ENCODE data around the gene KIF27.
"Not testable (repeated sequence)": the region's sequence is repeated elsewhere in the genome, so short reads cannot be mapped to it uniquely, and the experiment has no call there.

DNA sequence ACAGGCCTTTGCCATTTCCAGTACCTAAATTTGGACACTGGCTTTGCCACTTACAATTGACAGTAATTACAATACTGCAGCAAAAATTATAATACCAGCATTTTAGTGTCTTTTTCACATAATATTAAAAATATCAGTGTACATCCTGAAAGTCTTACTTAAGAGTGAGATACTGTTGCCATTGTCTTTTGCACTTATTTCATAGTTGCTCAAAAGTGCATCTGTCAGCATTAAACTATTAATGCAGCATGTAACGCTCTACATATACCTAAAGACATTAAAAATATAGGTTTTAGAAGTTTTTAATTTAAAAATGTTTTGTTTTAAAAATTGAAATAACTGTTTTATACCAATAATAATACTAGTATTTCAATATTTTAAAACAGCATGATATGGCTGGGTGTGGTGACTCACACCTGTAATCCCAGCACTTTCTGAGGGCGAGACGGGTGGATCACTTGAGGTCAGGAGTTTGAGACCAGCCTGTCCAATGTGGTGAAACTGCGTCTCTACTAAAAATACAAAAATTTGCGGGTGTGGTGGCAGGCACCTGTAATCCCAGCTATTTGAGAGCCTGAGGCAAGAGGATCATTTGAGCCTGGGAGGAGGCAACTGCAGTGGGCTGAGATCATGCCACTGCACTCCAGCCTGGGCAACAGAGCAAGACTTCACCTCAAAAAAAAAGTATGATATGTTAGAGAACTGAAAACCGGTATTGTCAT is 39.4 kb downstream of the KIF27 start:
- TF ChIP-seq, protein P1, sequence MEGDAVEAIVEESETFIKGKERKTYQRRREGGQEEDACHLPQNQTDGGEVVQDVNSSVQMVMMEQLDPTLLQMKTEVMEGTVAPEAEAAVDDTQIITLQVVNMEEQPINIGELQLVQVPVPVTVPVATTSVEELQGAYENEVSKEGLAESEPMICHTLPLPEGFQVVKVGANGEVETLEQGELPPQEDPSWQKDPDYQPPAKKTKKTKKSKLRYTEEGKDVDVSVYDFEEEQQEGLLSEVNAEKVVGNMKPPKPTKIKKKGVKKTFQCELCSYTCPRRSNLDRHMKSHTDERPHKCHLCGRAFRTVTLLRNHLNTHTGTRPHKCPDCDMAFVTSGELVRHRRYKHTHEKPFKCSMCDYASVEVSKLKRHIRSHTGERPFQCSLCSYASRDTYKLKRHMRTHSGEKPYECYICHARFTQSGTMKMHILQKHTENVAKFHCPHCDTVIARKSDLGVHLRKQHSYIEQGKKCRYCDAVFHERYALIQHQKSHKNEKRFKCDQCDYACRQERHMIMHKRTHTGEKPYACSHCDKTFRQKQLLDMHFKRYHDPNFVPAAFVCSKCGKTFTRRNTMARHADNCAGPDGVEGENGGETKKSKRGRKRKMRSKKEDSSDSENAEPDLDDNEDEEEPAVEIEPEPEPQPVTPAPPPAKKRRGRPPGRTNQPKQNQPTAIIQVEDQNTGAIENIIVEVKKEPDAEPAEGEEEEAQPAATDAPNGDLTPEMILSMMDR (IDR thresholded peaks at IDR 0.05): not testable (repeated sequence)
- TF ChIP-seq POLR2A (IDR thresholded peaks at IDR 0.05); EP300 (IDR thresholded peaks at IDR 0.05; ENCODE audit: low read depth): not testable (repeated sequence)
